Measurements from ENCODE around the gene PKLR.
"Not testable (repeated sequence)": the region's sequence is repeated elsewhere in the genome, so short reads cannot be mapped to it uniquely, and the experiment has no call there.

Gene PKLR

DNA sequence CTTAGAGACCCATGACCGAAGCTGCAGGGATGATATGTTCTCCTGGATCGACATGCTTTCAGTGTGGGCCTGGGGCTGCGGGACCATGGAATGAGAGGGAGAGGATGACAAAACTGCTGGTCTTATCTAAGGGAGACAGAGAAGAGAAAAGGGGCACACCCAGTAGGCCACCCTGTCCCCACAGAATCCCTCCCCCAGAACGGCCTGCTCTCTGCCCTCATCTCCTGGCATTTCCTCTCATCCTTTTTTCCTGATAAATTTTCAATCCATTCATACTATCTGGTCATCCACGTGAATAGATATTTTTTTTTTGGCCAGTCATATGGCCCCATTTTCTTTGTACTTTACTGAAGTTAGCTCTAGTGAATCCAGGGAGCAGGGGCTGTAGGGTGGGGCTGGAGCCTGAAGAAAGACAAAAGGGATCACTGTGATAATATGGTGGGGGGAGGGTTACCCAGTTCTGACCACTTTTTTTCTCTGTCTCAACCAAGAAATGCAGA, at the start of gene PKLR:
Gene PKLR (minus strand): TSS at position 97 of the 500 bp plus-strand sequence. CDS start 43 bp downstream, at position 54.
- DNase-seq = no peak

- no peak for DNase-seq
These were observed 41.6 kb upstream of the PKLR start for GRCh38 chr1:155342842-155343241.

- no peak for DNase-seq
These were observed 38.4 kb upstream of the PKLR start for GRCh38 chr1:155339515-155340097.

GRCh38 chr1:155334962-155335361, 33.7 kb upstream of the PKLR start:
- DNase-seq = no peak

DNA sequence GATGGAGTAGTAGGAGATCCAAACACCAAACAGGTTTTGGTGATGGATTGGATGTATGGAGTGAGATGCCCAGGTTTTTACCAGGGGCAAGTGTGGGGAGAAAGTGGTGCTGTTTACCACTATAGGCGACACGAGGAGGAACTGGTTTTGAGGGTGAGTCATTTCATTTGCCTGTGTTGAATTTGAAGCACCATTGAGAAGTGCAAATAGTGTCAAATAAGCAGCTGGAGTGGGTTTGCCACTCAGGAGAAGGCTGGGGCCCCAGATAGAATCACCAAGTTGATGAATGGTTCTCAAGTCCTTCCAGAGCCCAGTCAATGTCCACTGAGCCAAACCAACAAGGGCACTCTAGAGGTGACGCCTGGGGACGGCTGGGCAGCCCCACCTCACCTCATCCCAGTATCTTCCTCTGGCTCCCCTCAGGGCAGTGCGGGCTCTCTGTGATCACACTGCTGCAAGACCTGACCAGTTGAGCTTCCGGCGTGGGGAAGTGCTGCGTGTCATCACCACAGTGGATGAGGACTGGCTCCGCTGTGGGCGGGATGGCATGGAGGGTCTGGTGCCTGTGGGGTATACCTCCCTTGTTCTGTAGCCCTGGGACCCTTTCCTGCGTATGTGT, 28.9 kb upstream of the PKLR start:
- DNase-seq = no peak

DNA sequence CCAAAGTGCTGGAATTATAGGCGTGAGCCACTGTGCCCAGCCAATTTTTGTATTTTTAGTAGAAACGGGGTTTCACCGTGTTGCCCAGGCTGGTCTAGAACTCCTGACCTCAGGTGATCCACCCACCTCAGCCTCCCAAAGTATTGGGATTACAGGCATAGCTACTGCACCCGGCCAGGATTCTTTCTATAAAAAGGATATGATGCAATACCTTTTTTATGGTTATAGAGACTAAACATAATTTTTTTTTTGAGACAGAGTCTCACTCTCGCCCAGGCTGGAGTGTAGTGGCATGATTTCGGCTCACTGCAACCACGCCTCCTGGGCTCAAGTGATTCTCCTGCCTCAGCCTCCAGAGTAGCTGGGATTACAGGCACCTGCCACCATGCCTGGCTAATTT, 27.6 kb upstream of the PKLR start:
- not testable (repeated sequence) for DNase-seq

- no peak for DNase-seq
These were observed 26.7 kb upstream of the PKLR start for GRCh38 chr1:155327981-155328380.

- no peak for DNase-seq
These were observed 25.4 kb upstream of the PKLR start for GRCh38 chr1:155326631-155327037.

DNA sequence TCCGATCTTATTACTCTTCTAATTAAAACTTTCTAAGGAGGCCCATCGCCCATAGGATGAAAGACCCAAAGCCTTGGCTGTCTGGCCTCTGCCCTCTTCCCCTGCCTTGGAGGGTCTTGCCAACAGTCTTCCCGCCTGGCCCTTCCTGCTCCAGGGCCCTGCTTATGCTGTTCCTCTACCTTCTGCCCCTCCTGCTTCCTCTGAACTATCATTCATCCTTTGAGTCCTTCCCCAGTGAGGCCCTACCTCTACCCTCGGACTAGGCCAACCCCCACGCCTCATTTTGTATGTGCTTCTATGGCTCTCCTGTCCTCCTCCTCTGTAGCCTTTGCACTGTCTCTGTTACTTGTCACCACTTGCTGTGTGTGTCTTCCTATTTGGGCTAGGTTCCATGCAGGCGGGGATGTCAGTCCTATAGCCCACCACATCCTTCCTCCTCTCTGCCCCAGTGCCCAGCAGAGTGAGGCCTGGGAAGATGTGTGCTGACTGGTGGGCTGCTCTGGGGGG, 24.8 kb upstream of the PKLR start:
- no peak for DNase-seq

GRCh38 chr1:155325603-155325893, 24.3 kb upstream of the PKLR start:
- DNase-seq = no peak

- no peak for DNase-seq
These were observed 23.7 kb upstream of the PKLR start for GRCh38 chr1:155324717-155325602.

DNA sequence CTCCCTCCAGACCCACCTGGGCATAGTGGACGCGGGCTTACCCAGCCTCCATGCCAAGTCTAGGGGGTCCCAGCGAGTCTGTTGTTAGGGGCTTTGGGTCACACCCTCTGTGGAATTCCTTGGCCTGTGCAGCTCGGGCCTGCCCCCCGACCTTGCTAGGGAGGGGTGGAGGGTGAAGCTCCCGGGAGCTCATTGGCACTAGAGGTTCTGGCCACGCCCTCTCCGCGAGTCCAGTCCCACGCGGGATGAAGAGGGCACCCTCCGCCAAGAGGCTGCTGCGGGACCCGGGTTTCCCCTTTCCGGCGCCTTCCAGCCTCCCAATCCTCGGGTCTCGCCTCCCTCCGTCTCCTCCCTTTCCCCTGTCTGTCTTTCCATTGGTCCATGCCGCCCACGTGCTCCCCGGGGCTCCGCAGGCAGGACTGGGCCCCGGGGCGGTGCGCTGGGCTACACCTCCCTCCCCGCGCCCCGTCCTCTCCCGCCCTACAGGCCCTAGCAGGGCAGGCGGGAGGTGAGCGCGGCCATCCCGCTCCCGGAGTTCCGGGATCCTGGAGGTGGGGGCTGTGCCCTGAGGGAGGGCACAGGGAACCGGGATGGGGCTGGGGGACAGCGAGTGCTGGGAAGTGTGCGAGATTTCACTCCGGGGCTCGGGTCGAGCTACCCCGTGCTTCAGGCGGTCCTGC, 22.9 kb upstream of the PKLR start:
- peak; percentile 80 to 89 for DNase-seq

DNA sequence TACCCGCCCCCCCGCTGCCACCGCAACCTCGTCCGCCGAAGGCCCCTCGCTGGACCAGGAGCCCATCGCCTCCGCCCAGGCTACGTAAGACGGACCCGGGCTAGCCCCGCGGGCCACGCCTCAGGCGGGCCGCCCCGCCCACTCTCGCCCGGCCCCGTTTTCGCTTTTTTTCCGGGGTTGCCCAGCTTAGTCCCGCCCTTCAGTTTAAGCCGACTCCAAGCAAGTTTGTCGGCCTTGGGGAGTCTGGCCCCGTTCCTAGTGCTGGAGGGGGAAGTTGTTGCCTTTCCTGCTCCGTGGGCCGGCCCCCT, 22.4 kb upstream of the PKLR start:
- DNase-seq = peak; percentile 74 to 79

DNA sequence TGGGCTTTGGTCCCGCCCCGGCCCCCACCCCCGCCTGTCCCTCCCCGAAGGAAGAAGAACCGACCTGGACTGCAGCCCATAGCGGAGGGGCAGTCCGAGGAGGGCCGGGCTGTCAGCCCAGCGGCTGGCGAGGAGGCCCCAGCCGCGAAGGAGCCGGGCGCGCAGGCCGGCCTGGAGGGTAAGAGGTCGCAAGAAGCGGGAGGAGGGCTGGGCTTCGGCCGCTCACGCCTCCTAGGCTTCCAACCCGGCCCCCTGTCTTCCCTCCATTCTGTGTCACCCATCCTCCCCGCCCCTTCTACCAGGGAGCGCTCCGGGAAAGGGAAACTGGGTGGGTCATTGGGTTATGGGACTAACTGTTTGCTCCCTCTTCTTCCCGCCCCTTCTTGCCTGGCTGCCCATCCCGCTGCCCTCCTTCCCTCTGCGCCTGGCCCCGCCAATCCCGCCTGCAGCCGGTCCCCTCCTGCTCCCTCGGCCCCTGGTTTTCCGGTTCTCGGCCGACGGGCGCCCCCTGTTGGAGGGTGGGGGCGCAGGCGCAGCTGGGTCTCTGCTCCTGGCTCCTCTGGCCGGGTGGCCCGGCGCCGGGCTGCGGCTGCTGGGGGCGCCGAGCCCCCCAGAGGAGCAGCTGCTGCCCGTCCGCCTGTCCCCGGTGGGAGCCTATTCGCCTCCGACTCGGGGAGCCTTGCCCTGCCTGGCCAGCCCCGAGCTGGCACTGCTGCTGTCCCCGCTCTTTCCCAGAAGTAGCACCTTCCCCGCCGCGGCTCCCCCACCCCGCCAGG, 21.9 kb upstream of the PKLR start:
- peak; percentile 73 to 90 for DNase-seq

GRCh38 chr1:155322571-155322952, 21.3 kb upstream of the PKLR start:
- DNase-seq = no peak

- DNase-seq = no peak
These were observed 20.6 kb upstream of the PKLR start for GRCh38 chr1:155321639-155322503.

DNA sequence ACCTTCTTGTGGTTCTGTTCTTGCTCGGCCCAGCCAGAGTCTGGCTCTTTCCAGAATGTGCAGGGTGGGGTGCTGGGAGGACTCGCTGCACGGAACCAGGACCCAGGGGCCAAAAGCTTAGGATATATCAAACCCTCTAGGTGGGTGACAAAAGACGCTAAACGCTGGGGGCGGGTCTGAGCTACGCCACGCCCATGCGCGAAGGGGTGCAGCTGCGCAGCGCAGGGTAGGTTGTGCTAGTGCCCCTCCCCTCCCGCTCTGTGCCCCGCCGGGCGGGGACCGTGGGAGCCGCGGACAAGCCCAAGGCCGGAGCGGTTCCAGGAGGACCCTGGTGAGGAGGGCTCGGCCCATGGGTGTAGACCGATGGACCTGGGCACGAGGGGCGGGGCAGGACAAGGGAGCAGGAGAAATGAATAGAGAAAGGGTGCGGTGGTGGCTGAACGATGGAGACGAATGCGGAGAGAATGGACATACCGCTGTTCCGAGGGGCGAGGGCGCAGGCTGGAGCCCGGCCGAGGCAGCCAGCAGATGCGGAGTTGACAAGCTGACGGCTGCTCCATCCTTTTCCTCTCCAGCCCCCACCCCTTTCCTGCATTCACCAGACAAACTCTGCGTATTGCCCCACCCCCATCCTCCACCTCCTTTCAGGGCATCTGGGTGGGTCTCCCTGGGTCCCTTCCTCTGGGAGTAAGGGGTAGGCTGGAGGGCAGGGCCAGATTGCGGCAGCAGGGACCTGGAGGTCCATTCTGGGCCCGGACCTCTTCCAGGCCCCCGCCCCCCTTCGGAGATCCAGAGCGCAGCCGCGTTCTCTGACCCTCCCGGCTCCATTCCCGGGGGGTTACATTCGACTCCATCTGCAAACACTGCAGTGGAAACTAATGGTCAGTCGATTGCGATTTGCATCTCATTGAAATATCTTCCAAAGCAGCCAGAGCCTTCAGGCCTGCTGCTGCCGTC, 19.7 kb upstream of the PKLR start, which contains the start of gene RUSC1:
Gene RUSC1 (plus strand): TSS at position 234 of the 957 bp plus-strand sequence. CDS start 880 bp downstream, outside the sequence.
- peak; percentile 72 for DNase-seq

DNA sequence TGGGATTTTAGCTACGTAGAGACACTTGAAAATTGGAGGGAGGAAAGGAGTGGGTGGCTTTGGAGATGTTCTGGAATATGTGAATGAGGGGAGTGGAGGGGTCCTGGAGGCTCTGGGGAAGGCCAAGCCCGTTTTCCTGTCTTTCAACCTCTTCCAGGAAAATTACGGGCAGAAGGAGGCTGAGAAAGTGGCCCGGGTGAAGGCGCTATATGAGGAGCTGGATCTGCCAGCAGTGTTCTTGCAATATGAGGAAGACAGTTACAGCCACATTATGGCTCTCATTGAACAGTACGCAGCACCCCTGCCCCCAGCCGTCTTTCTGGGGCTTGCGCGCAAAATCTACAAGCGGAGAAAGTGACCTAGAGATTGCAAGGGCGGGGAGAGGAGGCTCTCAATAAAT, 19.0 kb upstream of the PKLR start:
- no peak for DNase-seq

- no peak for DNase-seq
These were observed 18.3 kb upstream of the PKLR start for GRCh38 chr1:155319536-155319935.

GRCh38 chr1:155318082-155318481, 16.8 kb upstream of the PKLR start:
- DNase-seq = no peak

All from stimulated activated CD4-positive, alpha-beta T cell treated with anti-CD3 and anti-CD28 coated beads, Interleukin-4, amount 100 ng/mL, for 4 hours (primary cell).